Fibroblast of lung (primary cell): ENCODE results near the gene RAVER2. TPM values are rescaled to one million over a fixed set of nuclear protein-coding genes. Genes with fewer than 3 reads are reported as not detected.
"Not testable (repeated sequence)": the region's sequence is repeated elsewhere in the genome, so short reads cannot be mapped to it uniquely, and the experiment has no call there.

Source experiments
- DNase-seq, 2 donors: peaks; one replicate each; pipeline versions ENCODE4 v3.0.0 to v3.0.0-alpha.2; 2010; ENCODE audit warnings: low read depth in 2 of 2
- H2AFZ ChIP-seq: 2 replicates; pipeline ENCODE4 v1.5.1; 2012; ENCODE audit warnings: low read length, control low read depth, inconsistent platforms
- H3K27ac ChIP-seq: 2 replicates; pipeline ENCODE4 v1.5.1; 2011; ENCODE audit warnings: low read length, control low read depth; ENCODE audit not compliant: insufficient read depth
- H3K27me3 ChIP-seq: 2 replicates; pipeline ENCODE4 v1.5.1; 2011; ENCODE audit warnings: mild to moderate bottlenecking, low read length; ENCODE audit not compliant: control insufficient read depth, insufficient read depth
- H3K36me3 ChIP-seq: 2 replicates; pipeline ENCODE4 v1.5.1; 2011; ENCODE audit warnings: low read length; ENCODE audit not compliant: control insufficient read depth, insufficient read depth
- H3K4me1 ChIP-seq: 2 replicates; pipeline ENCODE4 v1.5.1; 2011; ENCODE audit warnings: low read length; ENCODE audit not compliant: control insufficient read depth, insufficient read depth; ENCODE audit errors: extremely low read depth
- H3K4me2 ChIP-seq: 2 replicates; pipeline ENCODE4 v1.5.1; 2011; ENCODE audit warnings: low read length, control low read depth; ENCODE audit not compliant: insufficient read depth; ENCODE audit errors: extremely low read depth
- H3K4me3 ChIP-seq, 4 experiments: fragments of 200-600 bp in 1 of 4; sonication (generic) in 1 of 4; replicated peaks in 1 of 4; 2 replicates each; pipeline ENCODE4 v1.5.1; 2011 to 2016; ENCODE audit warnings: low read length in 4 of 4, low read depth in 3 of 4, mild to moderate bottlenecking in 3 of 4, control low read depth in 2 of 4, inconsistent platforms in 1 of 4, mixed read lengths in 1 of 4; ENCODE audit not compliant: insufficient read depth in 1 of 4; ENCODE audit errors: control extremely low read depth in 1 of 4
- H3K79me2 ChIP-seq: 2 replicates; pipeline ENCODE4 v1.5.1; 2012; ENCODE audit warnings: mild to moderate bottlenecking, low read length, inconsistent platforms; ENCODE audit not compliant: control insufficient read depth, insufficient read depth
- H3K9ac ChIP-seq: 2 replicates; pipeline ENCODE4 v1.5.1; 2011; ENCODE audit warnings: mild to moderate bottlenecking, low read length, control low read depth; ENCODE audit not compliant: insufficient read depth
- H3K9me3 ChIP-seq: 2 replicates; pipeline ENCODE4 v1.5.1; 2012; ENCODE audit warnings: low read depth, low read length; ENCODE audit not compliant: control insufficient read depth, insufficient read depth
- H4K20me1 ChIP-seq: 2 replicates; pipeline ENCODE4 v1.5.1; 2011; ENCODE audit warnings: low read length; ENCODE audit not compliant: control insufficient read depth, insufficient read depth; ENCODE audit errors: extremely low read depth
- CTCF ChIP-seq, 2 donors: IDR thresholded peaks in 1 of 2; conservative IDR thresholded peaks in 1 of 2; 1 replicate in 1 of 2; 2 replicates in 1 of 2; pipeline ENCODE4 v1.5.1; 2011 to 2012; ENCODE audit warnings: low read length in 2 of 2, control low read depth in 1 of 2, inconsistent platforms in 1 of 2, low read depth in 1 of 2, mild to moderate bottlenecking in 1 of 2
- EZH2 ChIP-seq: IDR thresholded peaks from 2 replicates; pipeline ENCODE4 v1.5.1; 2012; ENCODE audit warnings: low read length, control low read depth, mild to moderate bottlenecking; ENCODE audit errors: missing control alignments
- polyA plus RNA-seq, 2 donors: library from polyadenylated mRNA; depleted of rRNA in 1 of 2; stranded (reverse) in 1 of 2; unstranded in 1 of 2; fragments of >200 nt; gene quantifications; 2 replicates each; pipeline ENCODE4 v1.2.1, GENCODE V29; 2011 to 2012; ENCODE audit warnings: missing spikeins in 1 of 2
- total RNA-seq: library from RNA; depleted of rRNA; stranded (reverse); fragments of >200 nt; gene quantifications from 2 replicates; pipeline ENCODE4 v1.2.1, GENCODE V29; 2014

RAVER2 gene
- total and polyA plus RNA-seq, 2 donors (not counting 1 experiment from before 2014, with no cell fraction given) = 4.3 to 5.6 TPM

DNA sequence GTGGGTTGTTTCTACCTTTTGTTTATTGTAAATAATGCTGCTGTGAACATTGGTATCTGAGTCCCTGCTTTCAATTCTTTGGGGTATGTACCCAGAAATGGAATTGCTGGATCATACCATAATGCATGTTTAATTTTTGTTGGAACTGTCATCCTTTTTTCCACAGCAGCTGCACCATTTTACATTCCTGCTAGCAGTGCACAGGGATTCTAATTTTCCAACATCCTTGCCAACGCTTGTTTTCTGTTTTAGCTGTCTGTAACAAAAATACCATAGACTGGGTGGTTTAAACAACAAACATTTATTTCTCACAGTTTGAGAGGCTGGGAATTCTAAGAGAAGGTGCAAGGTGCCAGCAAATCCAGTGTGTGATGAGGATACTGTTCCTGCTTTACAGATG is 65.1 kb downstream of the RAVER2 start:
- Histone ChIP-seq H3K9me3 (no peaks in the 10 kb centered on the region), H3K27ac (no peak overlapping the region), H3K27me3 (no peaks in the 10 kb centered on the region), H4K20me1 (no peaks in the 10 kb centered on the region), H3K4me2 (no peak overlapping the region), H2AFZ (no peak overlapping the region), H3K79me2 (no peaks in the 10 kb centered on the region), H3K4me1 (no peaks in the 10 kb centered on the region), H3K36me3 (no peaks in the 10 kb centered on the region), H3K9ac (no peak overlapping the region), H3K4me3 (no peak overlapping the region)
- no peak for DNase-seq
- TF ChIP-seq CTCF (conservative IDR thresholded peaks at IDR 0.05 in 1 of 2, IDR thresholded peaks at IDR 0.05 in 1 of 2; ENCODE audit: low read depth in 1 of 2, low read length in 2 of 2) = no peak
- no peak for TF ChIP-seq EZH2

DNA sequence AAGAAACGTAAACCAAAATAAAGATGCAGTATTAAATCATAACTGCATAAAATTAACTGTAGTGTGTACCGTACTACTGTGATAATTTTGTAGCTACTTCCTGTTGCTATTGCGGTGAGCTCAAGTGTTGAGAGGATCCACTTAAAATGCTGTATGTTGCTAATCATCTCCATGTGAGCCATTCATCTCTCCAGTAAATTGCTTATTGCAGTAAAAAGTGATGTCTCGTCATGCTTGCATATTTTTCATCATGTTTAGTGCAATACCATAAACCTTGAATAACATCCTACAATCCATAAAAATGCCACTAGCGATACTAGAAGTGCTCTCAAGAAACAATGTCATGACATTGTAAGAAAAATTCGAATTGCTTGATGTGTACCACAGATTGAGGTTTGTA is 66.3 kb downstream of the RAVER2 start:
- no peaks in the 10 kb centered on the region for H3K79me2 ChIP-seq
- H3K9me3 ChIP-seq = no peaks in the 10 kb centered on the region
- H3K27me3 ChIP-seq = no peaks in the 10 kb centered on the region
- no peaks in the 10 kb centered on the region for H4K20me1 ChIP-seq
- no peak overlapping the region for H3K27ac ChIP-seq
- no peak overlapping the region for H2AFZ ChIP-seq
- no peak for TF ChIP-seq CTCF (conservative IDR thresholded peaks at IDR 0.05 in 1 of 2, IDR thresholded peaks at IDR 0.05 in 1 of 2; ENCODE audit: low read depth in 1 of 2, low read length in 2 of 2)
- TF ChIP-seq EZH2 = no peak
- no peak overlapping the region for H3K9ac ChIP-seq
- H3K36me3 ChIP-seq = no peaks in the 10 kb centered on the region
- no peaks in the 10 kb centered on the region for H3K4me1 ChIP-seq
- no peak overlapping the region for H3K4me3 ChIP-seq
- no peak for DNase-seq
- no peak overlapping the region for H3K4me2 ChIP-seq

DNA sequence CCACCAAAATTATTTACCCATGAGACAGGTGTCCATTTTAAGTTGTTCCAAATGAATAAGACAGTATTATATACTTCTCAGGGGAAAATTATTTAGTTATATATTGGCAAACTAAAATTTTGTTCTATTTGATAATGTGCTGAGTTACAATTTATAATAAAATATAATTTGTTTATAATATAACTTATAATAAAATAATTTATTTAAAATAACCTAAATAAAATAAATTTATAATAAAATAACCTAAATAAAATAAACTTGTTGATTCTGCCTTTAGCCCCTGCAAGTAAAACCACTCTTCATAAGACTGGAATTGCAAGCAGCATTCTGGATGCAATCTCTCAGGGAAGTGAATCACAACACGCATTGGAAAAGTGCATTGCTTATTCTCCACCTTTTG is 69.6 kb downstream of the RAVER2 start:
- Histone ChIP-seq H2AFZ (no peak overlapping the region), H3K27ac (no peak overlapping the region), H3K4me2 (no peak overlapping the region), H3K36me3 (no peaks in the 10 kb centered on the region), H3K9me3 (no peaks in the 10 kb centered on the region), H4K20me1 (no peaks in the 10 kb centered on the region), H3K4me1 (no peaks in the 10 kb centered on the region), H3K79me2 (no peaks in the 10 kb centered on the region), H3K27me3 (no peaks in the 10 kb centered on the region), H3K4me3 (no peak overlapping the region), H3K9ac (no peak overlapping the region)
- DNase-seq = no peak
- TF ChIP-seq CTCF (conservative IDR thresholded peaks at IDR 0.05 in 1 of 2, IDR thresholded peaks at IDR 0.05 in 1 of 2; ENCODE audit: low read depth in 1 of 2, low read length in 2 of 2) = no peak
- TF ChIP-seq EZH2 = no peak

GRCh38 chr1:64817364-64817763 is 72.5 kb downstream of the RAVER2 start:
- not testable (repeated sequence) for H3K36me3 ChIP-seq, DNase-seq, H3K4me2 ChIP-seq, H3K27me3 ChIP-seq, H3K27ac ChIP-seq, H3K9ac ChIP-seq, H2AFZ ChIP-seq, H3K4me1 ChIP-seq, H4K20me1 ChIP-seq, H3K4me3 ChIP-seq, H3K79me2 ChIP-seq, H3K9me3 ChIP-seq

GRCh38 chr1:64820572-64820971 is 75.7 kb downstream of the RAVER2 start:
- H3K9me3 ChIP-seq, DNase-seq, H2AFZ ChIP-seq: not testable (repeated sequence)

More at GRCh38 chr1:64820572-64820971, 75.7 kb downstream of the RAVER2 start:
- not testable (repeated sequence) for H3K27ac ChIP-seq, H3K4me1 ChIP-seq, H3K79me2 ChIP-seq, H3K4me2 ChIP-seq, H3K4me3 ChIP-seq, H4K20me1 ChIP-seq, H3K36me3 ChIP-seq, H3K27me3 ChIP-seq, H3K9ac ChIP-seq
